SKM-1 (cell line): ENCODE results near the gene GCG.

Source experiments
- DNase-seq: peaks from one replicate; lab custom pipeline; 2025; ENCODE audit not compliant: unreplicated experiment; lab: John Stamatoyannopoulos, UW

Gene GCG

GRCh38 chr2:162106146-162106551 lies 45.9 kb downstream of the GCG start:
- no peak for DNase-seq

- no peak for DNase-seq
These were observed 48.5 kb downstream of the GCG start for GRCh38 chr2:162103443-162104009.

GRCh38 chr2:162100579-162100978 lies 51.5 kb downstream of the GCG start:
- no peak for DNase-seq

GRCh38 chr2:162099836-162100235 lies 52.2 kb downstream of the GCG start:
- no peak for DNase-seq
